ENCODE results near the gene TYROBP. TPM values are rescaled to one million over a fixed set of nuclear protein-coding genes. Genes with fewer than 3 reads are reported as not detected.

The TYROBP gene
- total RNA-seq, 2 donors from 2014 or later = 30.6 to 60.7 TPM

- DNase-seq (ENCODE audit: low spot score) = no peak
- Histone ChIP-seq H3K4me3 (no peak overlapping the region), H3K36me3 (peaks cover 8 to 19% of the 10 kb centered on the region in 2 donors), H3K27me3 (replicated peaks; ENCODE audit: insufficient read depth) (no peaks in the 10 kb centered on the region), H3K9me3 (no peaks in the 10 kb centered on the region), H3K4me1 (replicated peaks) (no peaks in the 10 kb centered on the region), H3K27ac (no peak overlapping the region)
- intact Hi-C loops (cut with DNase I) = no loop called here
- WGBS = 95% methylated on average over 6 of the region's 6 CpGs
- TF ChIP-seq CTCF (IDR thresholded peaks at IDR 0.05) (no peak), POLR2A (IDR thresholded peaks at IDR 0.05) (no peak), POLR2AphosphoS5 (IDR thresholded peaks at IDR 0.05) (no peak)
Measured at GRCh38 chr19:35885225-35885738, 22.8 kb downstream of the TYROBP start.

- Histone ChIP-seq H3K4me1 (replicated peaks) (no peaks in the 10 kb centered on the region), H3K36me3 (peaks cover 5 to 11% of the 10 kb centered on the region in 2 donors), H3K27ac (no peak overlapping the region), H3K27me3 (replicated peaks; ENCODE audit: insufficient read depth) (no peaks in the 10 kb centered on the region), H3K4me3 (no peak overlapping the region), H3K9me3 (no peaks in the 10 kb centered on the region)
- DNase-seq (ENCODE audit: low spot score) = no peak
- 48% methylated on average over 2 of the region's 2 CpGs for WGBS
- intact Hi-C loops (cut with DNase I) = no loop called here
- TF ChIP-seq POLR2A (IDR thresholded peaks at IDR 0.05) (no peak), POLR2AphosphoS5 (IDR thresholded peaks at IDR 0.05) (no peak), CTCF (IDR thresholded peaks at IDR 0.05) (no peak)
Measured at GRCh38 chr19:35883882-35884281, 24.2 kb downstream of the TYROBP start.

- TF ChIP-seq POLR2A (IDR thresholded peaks at IDR 0.05) (no peak), POLR2AphosphoS5 (IDR thresholded peaks at IDR 0.05) (peak; percentile 29), CTCF (IDR thresholded peaks at IDR 0.05) (peak in 3 of 4 experiments; percentile 32 to 75 (median 42))
- Histone ChIP-seq H3K9me3 (no peaks in the 10 kb centered on the region), H3K27ac (no peak overlapping the region), H3K27me3 (replicated peaks; ENCODE audit: insufficient read depth) (no peaks in the 10 kb centered on the region), H3K36me3 (no peaks in the 10 kb centered on the region), H3K4me1 (replicated peaks) (no peaks in the 10 kb centered on the region), H3K4me3 (no peak overlapping the region)
- WGBS = 33% methylated on average over 8 of the region's 8 CpGs
- DNase-seq (ENCODE audit: low spot score) = peak; percentile 42
- intact Hi-C loops (cut with DNase I) = loop anchor here (1.0 kb wide), 1 partner anchor 49 kb away; no protein-coding TSS in a partner anchor
Measured at GRCh38 chr19:35882114-35882832, 25.8 kb downstream of the TYROBP start.

GRCh38 chr19:35879770-35880317 lies 28.3 kb downstream of the TYROBP start:
- intact Hi-C loops (cut with DNase I) = no loop called here
- no peak overlapping the region for H3K27ac ChIP-seq
- H3K9me3 ChIP-seq = no peaks in the 10 kb centered on the region
- H3K27me3 ChIP-seq (replicated peaks; ENCODE audit: insufficient read depth) = no peaks in the 10 kb centered on the region
- no peak overlapping the region for H3K4me3 ChIP-seq
- H3K36me3 ChIP-seq = no peaks in the 10 kb centered on the region
- WGBS = 3% methylated on average over 28 of the region's 28 CpGs
- peak; percentile 63 for DNase-seq (ENCODE audit: low spot score)
- TF ChIP-seq POLR2AphosphoS5 (IDR thresholded peaks at IDR 0.05) (peak; percentile 55), CTCF (IDR thresholded peaks at IDR 0.05) (no peak)
- no peaks in the 10 kb centered on the region for H3K4me1 ChIP-seq (replicated peaks)

Data from prostate gland (tissue), 2 donors.